NT2/D1 (cell line): Measurements from ENCODE around the gene EEF1AKMT1.

ENCODE experiments used
- DNase-seq: peaks from one replicate; pipeline ENCODE4 v3.0.0-alpha.2; 2011; ENCODE audit warnings: low read depth, low spot score
- H3K27me3 ChIP-seq: 2 replicates; pipeline ENCODE4 v1.6.0; 2011; ENCODE audit warnings: mild to moderate bottlenecking; ENCODE audit not compliant: insufficient read length, insufficient read depth
- H3K36me3 ChIP-seq: 2 replicates; pipeline ENCODE4 v1.6.1; 2011; ENCODE audit warnings: mild to moderate bottlenecking, low read length, mixed read lengths; ENCODE audit not compliant: insufficient read depth, insufficient read length
- H3K4me1 ChIP-seq: 2 replicates; pipeline ENCODE4 v1.5.1; 2011; ENCODE audit not compliant: insufficient read depth, insufficient read length
- H3K4me3 ChIP-seq: 2 replicates; pipeline ENCODE4 v1.5.1; 2011; ENCODE audit warnings: low read depth; ENCODE audit not compliant: insufficient read length
- H3K9ac ChIP-seq: 2 replicates; pipeline ENCODE4 v1.6.0; 2011; ENCODE audit warnings: low read depth; ENCODE audit not compliant: insufficient read length
- H3K9me3 ChIP-seq: 2 replicates; pipeline ENCODE4 v1.5.1; 2011; ENCODE audit warnings: mild to moderate bottlenecking, low read length; ENCODE audit not compliant: insufficient read depth
- SUZ12 ChIP-seq: IDR thresholded peaks from 2 replicates; pipeline ENCODE4 v1.6.1; 2011; ENCODE audit not compliant: insufficient read length, insufficient read depth; ENCODE audit errors: extremely low read depth
- YY1 ChIP-seq: IDR thresholded peaks from 2 replicates; pipeline ENCODE4 v1.6.1; 2011; ENCODE audit not compliant: insufficient read length, insufficient read depth
- ZNF274 ChIP-seq: IDR thresholded peaks from 2 replicates; pipeline ENCODE4 v1.6.1; 2011; ENCODE audit warnings: mild to moderate bottlenecking, low read depth, low read length

The EEF1AKMT1 gene

DNA sequence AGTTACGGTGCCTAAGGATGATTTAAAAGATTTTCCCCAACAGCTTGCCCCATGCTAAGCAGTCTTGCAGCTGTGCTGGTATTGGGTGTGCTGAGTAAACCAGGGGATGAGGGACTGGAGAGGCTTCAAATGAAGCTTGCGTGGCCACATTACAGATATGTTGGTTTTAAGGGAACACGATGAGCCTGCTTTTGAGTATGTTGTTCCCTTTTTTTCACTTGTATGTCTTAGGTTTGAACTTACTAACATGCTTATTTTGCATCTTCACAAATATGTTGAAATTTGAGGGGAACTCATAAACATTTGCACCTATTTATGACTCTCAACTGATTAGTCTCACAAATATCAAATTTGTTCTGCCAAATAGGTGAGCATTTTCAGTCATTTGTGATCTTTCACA, 72.3 kb downstream of the EEF1AKMT1 start:
- no peak overlapping the region for H3K9ac ChIP-seq
- no peak overlapping the region for H3K4me3 ChIP-seq
- no peak for DNase-seq
- H3K27me3 ChIP-seq = peaks cover 15% of the 10 kb centered on the region
- no peak for TF ChIP-seq SUZ12
- TF ChIP-seq ZNF274 = no peak
- TF ChIP-seq YY1 = no peak
- no peaks in the 10 kb centered on the region for H3K9me3 ChIP-seq
- H3K4me1 ChIP-seq = no peaks in the 10 kb centered on the region
- H3K36me3 ChIP-seq = no peaks in the 10 kb centered on the region

DNA sequence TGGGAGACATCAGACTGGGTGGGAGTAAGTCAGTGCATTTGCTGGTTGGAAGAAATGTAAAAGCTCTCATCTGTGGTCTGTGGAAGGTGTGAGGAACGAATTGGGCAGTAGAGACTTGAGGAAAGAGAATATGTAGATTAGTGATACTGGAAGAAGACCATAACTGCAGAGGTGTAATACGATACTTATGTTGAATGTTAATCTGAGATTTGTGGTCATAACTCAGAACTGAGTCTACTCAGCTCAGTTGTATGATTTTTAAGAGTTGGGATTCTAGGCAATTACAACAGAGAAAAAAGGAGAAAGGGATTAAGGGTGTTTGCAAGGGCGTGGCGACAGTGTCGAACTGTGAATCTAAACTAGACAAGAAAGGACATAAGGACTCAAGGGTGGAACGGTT, 73.5 kb downstream of the EEF1AKMT1 start:
- H3K4me3 ChIP-seq = no peak overlapping the region
- no peak for DNase-seq
- no peak overlapping the region for H3K9ac ChIP-seq
- H3K27me3 ChIP-seq = peaks cover 15% of the 10 kb centered on the region
- no peaks in the 10 kb centered on the region for H3K4me1 ChIP-seq
- no peak for TF ChIP-seq ZNF274
- TF ChIP-seq SUZ12 = no peak
- no peak for TF ChIP-seq YY1
- no peaks in the 10 kb centered on the region for H3K36me3 ChIP-seq
- no peaks in the 10 kb centered on the region for H3K9me3 ChIP-seq

DNA sequence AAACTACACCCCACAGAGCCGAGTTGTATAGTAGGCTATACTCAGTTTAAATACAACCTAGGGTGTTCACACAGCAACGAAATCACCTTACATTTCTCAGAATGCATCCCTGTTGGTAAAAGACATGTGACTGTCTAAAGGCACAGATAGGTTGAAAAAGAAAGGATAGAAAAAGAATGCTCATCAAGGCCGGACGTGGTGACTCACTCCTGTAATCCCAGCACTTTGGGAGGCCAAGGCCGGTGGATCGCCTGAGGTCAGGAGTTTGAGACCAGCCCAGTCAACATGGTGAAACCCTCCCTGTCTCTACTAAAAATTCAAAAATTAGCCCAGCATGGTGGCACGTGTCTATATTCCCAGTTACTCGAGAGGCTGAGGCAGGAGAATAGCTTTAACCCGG, 74.0 kb downstream of the EEF1AKMT1 start:
- Histone ChIP-seq H3K36me3 (no peaks in the 10 kb centered on the region), H3K4me1 (no peaks in the 10 kb centered on the region), H3K9me3 (no peaks in the 10 kb centered on the region), H3K27me3 (peaks cover 15% of the 10 kb centered on the region), H3K4me3 (no peak overlapping the region), H3K9ac (no peak overlapping the region)
- TF ChIP-seq SUZ12 (no peak), YY1 (no peak), ZNF274 (no peak)
- no peak for DNase-seq

DNA sequence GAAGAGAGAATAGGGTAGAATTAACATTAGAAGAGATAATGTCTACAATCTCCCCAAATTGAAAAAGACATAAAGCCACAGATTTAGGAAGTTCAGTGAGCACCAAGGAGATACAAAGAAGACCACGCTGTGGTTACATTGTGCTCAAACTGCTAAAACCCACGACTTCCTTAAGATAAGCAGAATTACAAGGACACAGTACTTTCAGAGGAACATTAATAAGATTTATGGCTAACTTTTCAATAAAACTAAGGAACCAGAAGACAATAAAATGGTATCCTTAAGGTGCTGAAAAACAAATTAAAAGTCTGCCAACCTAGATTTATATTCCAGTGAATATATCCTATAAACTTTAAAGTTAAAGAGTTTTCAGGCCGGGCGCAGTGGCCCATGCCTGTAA, 77.7 kb downstream of the EEF1AKMT1 start:
- H3K27me3 ChIP-seq = no peaks in the 10 kb centered on the region
- no peaks in the 10 kb centered on the region for H3K4me1 ChIP-seq
- H3K36me3 ChIP-seq = no peaks in the 10 kb centered on the region
- H3K9me3 ChIP-seq = no peaks in the 10 kb centered on the region
- TF ChIP-seq ZNF274 (no peak), SUZ12 (no peak), YY1 (no peak)
- H3K4me3 ChIP-seq = no peak overlapping the region
- no peak for DNase-seq
- no peak overlapping the region for H3K9ac ChIP-seq

DNA sequence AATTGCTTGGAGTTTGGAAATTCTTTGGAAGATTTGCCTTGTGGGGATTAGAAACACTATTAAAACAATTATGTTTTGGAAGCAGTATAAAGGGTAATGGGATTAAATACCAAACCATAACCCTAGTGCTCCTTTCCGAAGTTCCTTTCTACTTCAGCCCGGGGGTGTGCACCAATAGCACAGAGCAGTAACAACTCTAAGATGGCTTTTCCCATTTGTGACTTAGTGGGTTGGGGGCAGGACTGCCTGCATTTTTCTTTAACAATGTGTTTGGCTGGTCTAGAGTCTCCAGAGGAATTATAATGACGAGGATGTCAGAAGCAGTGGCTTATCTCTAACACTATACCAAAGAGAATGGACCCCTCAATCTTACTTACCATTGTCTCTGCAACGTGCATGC, 82.1 kb downstream of the EEF1AKMT1 start:
- TF ChIP-seq ZNF274 (no peak), YY1 (no peak), SUZ12 (no peak)

DNA sequence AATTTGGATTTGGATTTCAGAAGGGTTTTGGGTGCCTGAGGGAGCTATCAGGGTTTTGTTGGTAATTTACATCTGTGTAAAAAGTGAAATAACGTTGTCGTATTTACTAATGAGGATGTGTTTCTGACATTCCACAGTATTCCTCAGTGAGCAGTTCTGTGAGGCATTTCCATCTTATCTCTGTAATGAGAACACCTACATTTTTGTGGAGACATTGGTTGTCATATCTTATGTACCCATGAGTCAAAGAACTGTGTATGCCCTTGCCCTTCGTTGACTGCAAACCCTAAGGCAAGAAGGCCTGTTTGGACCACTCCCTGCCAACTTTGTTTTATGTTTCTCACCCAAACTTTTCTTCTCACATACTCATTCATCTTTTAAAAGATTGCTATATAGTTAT, 84.5 kb downstream of the EEF1AKMT1 start:
- Histone ChIP-seq H3K36me3 (no peaks in the 10 kb centered on the region), H3K9ac (no peak overlapping the region), H3K9me3 (no peaks in the 10 kb centered on the region), H3K4me1 (peaks cover 2% of the 10 kb centered on the region), H3K27me3 (no peaks in the 10 kb centered on the region), H3K4me3 (no peak overlapping the region)
- TF ChIP-seq ZNF274 (no peak), SUZ12 (no peak), YY1 (no peak)
- DNase-seq = no peak

More for the DNA sequence above, 82.1 kb downstream of the EEF1AKMT1 start:
- peaks cover 2% of the 10 kb centered on the region for H3K4me1 ChIP-seq
- no peak overlapping the region for H3K9ac ChIP-seq
- H3K4me3 ChIP-seq = no peak overlapping the region
- H3K36me3 ChIP-seq = no peaks in the 10 kb centered on the region
- no peaks in the 10 kb centered on the region for H3K9me3 ChIP-seq
- no peaks in the 10 kb centered on the region for H3K27me3 ChIP-seq
- DNase-seq = no peak

DNA sequence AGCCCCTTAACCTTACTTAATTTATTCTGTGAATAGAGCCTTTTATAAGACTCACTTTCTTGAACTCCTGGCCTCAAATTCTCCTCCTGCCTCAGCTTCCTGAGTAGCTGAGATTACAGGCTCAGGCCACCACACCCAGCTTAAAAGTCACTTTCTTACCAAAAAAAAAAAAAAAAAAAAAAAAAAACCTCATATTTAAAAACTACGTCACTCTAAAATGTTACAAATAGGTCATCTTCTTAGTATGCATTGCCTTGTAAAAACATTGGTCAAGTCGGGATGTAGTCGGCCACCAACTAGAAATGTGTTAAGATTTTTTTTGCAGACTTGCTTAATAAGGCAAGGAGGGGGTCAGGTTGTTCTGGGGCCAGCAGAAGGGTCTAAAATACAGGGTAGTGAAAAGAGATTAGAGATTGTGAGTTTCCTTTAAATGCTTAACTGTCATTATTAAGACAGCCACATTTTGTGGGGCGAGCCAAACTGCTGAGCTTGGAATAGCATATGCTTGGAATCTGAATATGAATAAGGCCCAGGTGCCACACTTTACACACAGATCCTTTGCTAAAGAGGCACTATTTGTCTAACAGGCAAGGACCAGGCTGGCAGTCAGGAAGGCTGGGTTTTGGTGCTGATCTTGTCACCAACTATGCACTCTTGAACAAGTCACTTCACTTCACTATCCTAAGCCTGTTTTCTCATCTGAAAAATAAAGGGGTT, 86.7 kb downstream of the EEF1AKMT1 start:
- no peaks in the 10 kb centered on the region for H3K36me3 ChIP-seq
- no peak for DNase-seq
- no peaks in the 10 kb centered on the region for H3K9me3 ChIP-seq
- no peak overlapping the region for H3K4me3 ChIP-seq
- no peak overlapping the region for H3K9ac ChIP-seq
- H3K27me3 ChIP-seq = no peaks in the 10 kb centered on the region
- TF ChIP-seq ZNF274 = no peak
- TF ChIP-seq YY1 = no peak
- TF ChIP-seq SUZ12 = no peak
- peaks cover 2% of the 10 kb centered on the region for H3K4me1 ChIP-seq

DNA sequence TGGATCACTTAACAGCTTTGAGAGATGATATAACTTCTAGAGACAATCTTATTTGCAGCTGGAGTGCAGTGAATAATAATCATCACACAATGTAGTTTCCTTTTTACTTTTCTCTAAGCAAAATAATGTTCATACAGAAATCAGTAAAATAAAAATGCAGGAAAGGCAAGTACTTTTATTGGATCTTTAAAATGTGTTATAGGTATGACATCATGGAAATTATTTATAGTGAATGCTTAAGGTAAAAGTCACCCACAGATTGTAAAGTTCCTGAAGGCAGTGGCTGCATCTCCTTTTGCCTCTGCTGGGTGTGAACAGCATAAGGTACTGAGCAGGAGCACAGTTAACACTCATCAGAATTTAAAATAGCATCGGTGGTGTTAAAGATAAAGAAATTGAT, 87.6 kb downstream of the EEF1AKMT1 start:
- no peak overlapping the region for H3K4me3 ChIP-seq
- H3K27me3 ChIP-seq = no peaks in the 10 kb centered on the region
- no peaks in the 10 kb centered on the region for H3K9me3 ChIP-seq
- H3K36me3 ChIP-seq = no peaks in the 10 kb centered on the region
- peaks cover 2% of the 10 kb centered on the region for H3K4me1 ChIP-seq
- TF ChIP-seq ZNF274 (no peak), YY1 (no peak), SUZ12 (no peak)
- no peak for DNase-seq
- no peak overlapping the region for H3K9ac ChIP-seq
